Kidney (tissue), 14 donors: ENCODE data around the gene RPS24. TPM values are rescaled to one million over a fixed set of nuclear protein-coding genes. Genes with fewer than 3 reads are reported as not detected.

ENCODE experiments used
- DNase-seq, 5 donors: peaks; one replicate each; pipeline ENCODE4 v3.0.0-alpha.2; 2013 to 2020
- FAIRE-seq: peaks from 2 replicates; lab custom pipeline; 2012; peaks lifted over from hg19 to GRCh38; lab: Jason Lieb, UNC
- H3K27ac ChIP-seq, 2 donors: one replicate each; pipeline ENCODE4 v1.7.0; 2013; ENCODE audit warnings: low read depth in 2 of 2, low read length in 2 of 2, inconsistent platforms in 1 of 2
- H3K27me3 ChIP-seq: one replicate; pipeline ENCODE4 v1.7.1; 2013; ENCODE audit warnings: low read length, inconsistent platforms; ENCODE audit not compliant: control insufficient read depth, insufficient read depth
- H3K36me3 ChIP-seq, 3 donors: one replicate each; pipeline versions ENCODE4 v1.7.0 to v1.7.1; 2013; ENCODE audit warnings: low read length in 3 of 3, control low read depth in 1 of 3, inconsistent platforms in 1 of 3; ENCODE audit not compliant: insufficient read depth in 3 of 3, control insufficient read depth in 2 of 3
- H3K4me1 ChIP-seq, 3 donors: one replicate each; pipeline versions ENCODE4 v1.7.0 to v1.7.1; 2013; ENCODE audit warnings: low read length in 3 of 3, inconsistent platforms in 1 of 3, low read depth in 1 of 3; ENCODE audit not compliant: control insufficient read depth in 2 of 3, insufficient read depth in 2 of 3
- H3K4me3 ChIP-seq, 3 donors: one replicate each; pipeline versions ENCODE4 v1.7.0 to v1.8.1; 2013; ENCODE audit warnings: low read length in 3 of 3, control low read depth in 1 of 3, inconsistent platforms in 1 of 3
- H3K9ac ChIP-seq, 3 donors: one replicate each; pipeline versions ENCODE4 v1.7.0 to v1.7.1; 2013; ENCODE audit warnings: low read length in 3 of 3, control low read depth in 1 of 3, inconsistent platforms in 1 of 3
- H3K9me3 ChIP-seq, 3 donors: one replicate each; pipeline versions ENCODE4 v1.7.0 to v1.7.1; 2013; ENCODE audit warnings: low read length in 3 of 3, control low read depth in 1 of 3, inconsistent platforms in 1 of 3; ENCODE audit not compliant: control insufficient read depth in 2 of 3, insufficient read depth in 1 of 3
- CTCF ChIP-seq: IDR thresholded peaks from 3 replicates; pipeline ENCODE4 v1.5.1; 2012; ENCODE audit warnings: mild to moderate bottlenecking, moderate library complexity, borderline replicate concordance; ENCODE audit not compliant: insufficient read depth; ENCODE audit errors: extremely low read depth
- intact Hi-C: fragments of 100-400 bp; cut with DNase I; formaldehyde crosslinking; loops from one replicate; pipeline ENCODE4 v1.11.1; 2022
- polyA plus RNA-seq: library from polyadenylated mRNA; stranded (reverse); fragments of 350-450 nt; fragmentation: Illumina TruSeq; extraction: RNeasy Lipid Tissue Mini Kit (QIAGEN cat#74804); gene quantifications from one replicate; pipeline ENCODE4 v1.2.3, GENCODE V29; 2014; ENCODE audit warnings: low read depth, low replicate concordance; ENCODE audit not compliant: insufficient read depth
- total RNA-seq: library from RNA; stranded (reverse); fragmentation: NEBNext Ultra II Directional; extraction: Animal tissue kit (Norgen Biotek cat#: 25700); gene quantifications from one replicate; pipeline ENCODE4 v1.2.1, GENCODE V29; 2021
- donor health status: control.
- donor health status: control.
- donor health status: control.
- donor health status: control.
- donor health status: control.
- donor health status: DM: yes; HTN: yes; CAD: no.
- donor health status: Normal renal cell carcinoma (clear cell type).

RPS24 gene
- total and polyA plus RNA-seq, 2 donors from 2014 or later = 1,088 to 3,199 TPM

- no peak overlapping the region for H3K4me3 ChIP-seq
- no peak for FAIRE-seq
- peaks cover 4 to 51% (median 42%) of the 10 kb centered on the region in 3 donors for H3K36me3 ChIP-seq
- H3K4me1 ChIP-seq = no peaks in the 10 kb centered on the region
- no peaks in the 10 kb centered on the region for H3K27me3 ChIP-seq
- no peaks in the 10 kb centered on the region for H3K9me3 ChIP-seq
- DNase-seq = no peak
- H3K27ac ChIP-seq = no peak overlapping the region
- H3K9ac ChIP-seq = no peak overlapping the region
- intact Hi-C loops = no loop called here
- no peak for TF ChIP-seq CTCF
Observed at GRCh38 chr10:78017856-78018255, 15.8 kb upstream of the RPS24 start.

GRCh38 chr10:78019264-78019663, 14.4 kb upstream of the RPS24 start:
- H3K9ac ChIP-seq = no peak overlapping the region
- no peaks in the 10 kb centered on the region for H3K4me1 ChIP-seq
- no peak overlapping the region for H3K4me3 ChIP-seq
- DNase-seq = no peak
- H3K36me3 ChIP-seq = peaks cover 4 to 49% (median 42%) of the 10 kb centered on the region in 3 donors
- H3K27me3 ChIP-seq = no peaks in the 10 kb centered on the region
- intact Hi-C loops = no loop called here
- no peaks in the 10 kb centered on the region for H3K9me3 ChIP-seq
- no peak overlapping the region for H3K27ac ChIP-seq
- no peak for FAIRE-seq
- TF ChIP-seq CTCF = no peak

- TF ChIP-seq CTCF = no peak
- peaks cover 9 to 67% (median 52%) of the 10 kb centered on the region in 3 donors for H3K36me3 ChIP-seq
- no peak overlapping the region for H3K27ac ChIP-seq
- no peaks in the 10 kb centered on the region for H3K9me3 ChIP-seq
- H3K27me3 ChIP-seq = no peaks in the 10 kb centered on the region
- FAIRE-seq (no peak), DNase-seq (no peak)
- intact Hi-C loops = no loop called here
- H3K4me3 ChIP-seq = no peak overlapping the region
- H3K9ac ChIP-seq = no peak overlapping the region
- H3K4me1 ChIP-seq = no peaks in the 10 kb centered on the region
Observed at GRCh38 chr10:78021201-78021600, 12.5 kb upstream of the RPS24 start.

GRCh38 chr10:78023741-78024140, 9.9 kb upstream of the RPS24 start:
- no peak overlapping the region for H3K27ac ChIP-seq
- H3K27me3 ChIP-seq = no peaks in the 10 kb centered on the region
- peaks cover 7 to 51% (median 40%) of the 10 kb centered on the region in 3 donors for H3K36me3 ChIP-seq
- no peak for FAIRE-seq
- H3K4me1 ChIP-seq = peaks cover 0 to 9% (median 7%) of the 10 kb centered on the region in 3 donors
- intact Hi-C loops = no loop called here
- H3K4me3 ChIP-seq = no peak overlapping the region
- no peak for DNase-seq
- TF ChIP-seq CTCF = no peak
- no peak overlapping the region for H3K9ac ChIP-seq
- H3K9me3 ChIP-seq = no peaks in the 10 kb centered on the region
